HG03521 (cell line): ENCODE results near the gene PLA2G2E.
"Not testable (repeated sequence)": the region's sequence is repeated elsewhere in the genome, so short reads cannot be mapped to it uniquely, and the experiment has no call there.

Experiments used
- ATAC-seq: cut with Tn5 transposase; IDR thresholded peaks from one replicate; pipeline ENCODE4 v1.9.1; 2021; ENCODE audit warnings: mild to moderate bottlenecking, moderate library complexity; ENCODE audit not compliant: unreplicated experiment

Gene PLA2G2E

DNA sequence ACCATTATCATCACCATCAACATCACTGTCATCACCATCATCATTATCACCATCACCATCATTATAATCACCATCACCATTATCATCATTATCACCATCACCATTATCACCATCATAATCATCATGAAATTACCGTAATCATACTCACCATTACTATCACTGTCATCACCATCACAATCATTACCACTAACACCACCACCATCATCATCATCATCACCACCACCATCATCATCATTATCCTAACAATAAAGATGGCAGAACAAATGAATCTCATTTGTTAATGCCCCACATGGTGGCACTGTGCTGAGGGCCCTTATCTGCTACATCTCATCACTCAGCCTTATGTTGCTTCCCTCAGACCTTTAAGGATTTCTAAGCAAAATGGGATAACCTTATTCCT lies 9.4 kb upstream of the PLA2G2E start:
- ATAC-seq, result no peak

DNA sequence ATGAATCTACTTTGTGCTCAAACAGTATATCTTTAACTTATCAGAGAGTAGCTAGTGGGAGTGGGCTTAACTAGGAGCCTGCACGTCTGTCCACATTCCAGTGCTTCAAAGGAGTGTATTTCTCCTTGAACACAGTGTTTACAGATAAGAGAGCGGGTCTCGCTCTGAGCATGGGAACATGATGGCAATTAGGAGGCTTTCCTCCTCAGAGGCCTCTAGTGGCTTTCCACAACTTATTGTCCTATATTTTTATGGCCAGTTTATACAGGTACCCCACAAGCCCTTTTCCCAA lies 3.7 kb upstream of the PLA2G2E start:
- not testable (repeated sequence) for ATAC-seq

DNA sequence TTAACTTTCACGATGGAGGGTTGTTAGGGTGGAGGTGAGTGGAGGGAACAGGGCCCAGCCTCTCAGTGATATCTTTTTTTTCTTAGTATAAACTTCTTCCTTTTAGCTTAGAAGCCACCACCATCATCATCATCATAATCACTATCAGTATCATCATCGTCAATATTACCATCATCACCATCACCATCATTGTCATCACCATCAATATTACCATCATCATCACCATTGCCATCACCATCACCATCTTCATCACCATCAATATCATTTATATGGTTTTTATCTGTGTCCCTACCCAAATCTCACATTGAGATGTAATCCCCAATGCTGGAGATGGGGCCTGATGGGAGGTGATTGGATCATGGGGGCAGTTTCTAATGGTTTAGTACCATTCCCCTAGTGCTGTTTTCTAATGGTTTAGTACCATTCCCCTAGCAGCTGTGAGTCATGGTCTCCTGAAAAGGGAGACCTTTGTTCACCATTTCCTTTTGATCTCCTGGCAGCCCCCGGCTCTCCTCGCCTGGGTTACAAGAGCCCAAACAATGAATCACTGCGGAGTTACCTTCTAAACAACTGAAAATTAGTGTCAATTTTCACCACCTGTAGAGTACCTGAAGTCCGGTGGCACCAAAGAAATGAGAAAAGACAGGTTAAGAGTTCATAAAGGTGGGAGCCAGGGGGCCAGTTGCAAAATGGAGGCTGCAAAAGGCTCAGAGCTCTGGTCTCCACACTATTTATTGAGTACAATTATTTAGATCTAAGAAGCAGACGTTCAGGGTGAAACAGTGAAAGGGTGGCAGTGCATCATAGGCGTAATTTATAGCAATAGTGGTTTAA lies 3.1 kb upstream of the PLA2G2E start:
- ATAC-seq, result no peak

DNA sequence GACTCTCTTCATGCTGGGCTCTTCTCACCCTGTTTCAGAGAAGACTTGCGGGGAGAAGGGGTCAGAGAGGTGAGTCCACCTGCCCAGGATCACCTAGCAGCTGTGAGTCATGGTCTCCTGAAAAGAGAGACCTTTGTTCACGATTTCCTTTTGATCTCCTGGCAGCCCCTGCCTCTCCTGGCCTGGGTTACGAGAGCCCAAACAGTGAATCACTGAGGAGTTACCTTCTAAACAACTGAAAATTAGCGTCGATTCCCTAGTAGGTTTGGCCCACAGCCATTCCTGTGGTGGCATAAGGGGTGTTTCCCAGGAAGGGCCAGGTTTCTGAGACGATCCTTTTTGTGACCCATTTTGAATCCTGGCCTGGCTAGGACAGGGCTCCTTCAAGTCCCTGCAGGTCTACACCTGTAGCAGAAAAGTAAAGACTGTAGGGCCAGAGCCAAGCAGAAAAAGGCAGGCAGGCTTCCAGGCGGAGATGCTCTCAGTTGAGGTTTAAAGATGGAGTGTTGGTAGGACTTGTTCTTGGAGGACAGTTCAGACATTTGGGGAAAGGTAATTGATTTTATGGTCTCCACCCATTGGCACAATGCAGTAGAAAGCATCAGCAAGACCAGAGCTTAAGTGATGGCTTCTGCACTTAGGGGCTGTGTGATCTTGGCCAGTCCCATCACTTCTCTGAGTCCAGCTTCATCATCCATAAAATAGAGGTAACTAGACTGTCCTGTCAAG lies 2.1 kb upstream of the PLA2G2E start:
- no peak for ATAC-seq

DNA sequence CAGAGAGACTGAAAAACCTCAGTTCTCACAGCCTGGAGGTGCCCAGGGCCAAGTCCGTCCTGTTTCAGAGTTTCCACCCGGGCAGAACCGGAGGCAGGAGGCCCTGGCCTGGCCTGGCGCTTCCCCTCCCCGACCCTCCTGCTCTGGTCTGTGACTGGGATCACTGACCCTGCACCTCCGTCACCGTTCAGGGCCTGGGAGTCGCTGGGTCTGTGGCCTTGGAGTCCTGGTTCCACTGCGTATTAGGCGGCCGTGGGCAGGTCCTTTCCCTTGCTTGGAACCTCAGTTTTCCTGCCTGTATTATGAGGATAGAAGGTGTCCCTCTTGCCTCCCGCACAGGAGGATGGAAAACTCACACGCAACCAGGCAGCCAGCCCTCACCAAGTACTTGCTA lies 533 bp upstream of the PLA2G2E start:
- ATAC-seq, result no peak

DNA sequence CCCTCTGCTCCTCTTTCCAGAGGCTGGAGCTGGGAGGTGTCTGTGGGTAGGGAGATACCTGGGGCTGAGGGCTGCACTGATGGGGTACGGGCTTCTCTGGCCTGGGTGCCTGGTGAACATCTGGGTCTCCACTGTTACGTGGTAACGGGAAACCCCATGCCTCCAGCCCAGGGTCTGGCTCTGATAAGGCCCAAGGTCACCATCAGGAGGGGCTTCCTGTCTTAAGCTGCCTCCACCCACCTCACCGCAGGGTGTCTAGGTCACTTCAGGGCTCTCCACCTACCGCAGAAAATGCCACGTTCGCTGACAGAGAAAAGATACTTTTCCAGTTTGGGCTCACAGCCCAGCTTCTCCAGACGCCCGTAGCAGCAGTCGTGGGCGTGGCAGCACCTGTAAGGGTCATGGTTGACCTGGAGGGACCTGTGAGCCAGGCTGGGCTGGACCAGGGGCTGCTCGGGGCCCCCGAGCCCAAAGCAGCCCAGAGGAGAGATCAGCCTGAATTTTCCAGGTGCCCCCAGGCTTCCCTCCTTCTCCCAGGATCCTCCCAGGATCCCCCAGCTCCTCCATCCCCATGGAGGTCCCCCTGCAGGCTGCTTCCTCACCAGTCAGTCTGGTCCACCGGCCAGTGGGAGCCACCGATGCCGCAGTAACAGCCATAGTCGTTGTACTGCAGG lies 1.3 kb downstream of the PLA2G2E start:
- no peak for ATAC-seq

DNA sequence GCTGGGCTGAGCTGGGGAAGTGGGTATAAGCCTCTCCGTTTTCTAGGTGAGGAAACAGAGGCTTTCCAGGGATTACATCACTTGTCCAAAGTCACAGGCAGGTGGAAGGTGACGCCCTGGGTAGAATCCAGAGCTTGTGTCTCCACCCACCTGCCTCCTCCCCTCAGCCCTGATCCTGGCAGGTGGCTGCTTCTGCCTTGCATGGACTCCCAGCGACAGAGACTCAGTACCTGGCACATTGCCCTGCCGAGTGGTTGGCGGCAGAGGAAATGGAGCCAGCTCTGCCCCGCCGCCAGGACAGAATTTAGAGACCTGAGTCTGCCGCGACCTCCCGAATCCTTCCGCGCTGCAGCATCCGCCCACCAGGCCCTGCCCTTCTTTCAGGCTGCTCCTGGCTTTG lies 2.1 kb downstream of the PLA2G2E start:
- ATAC-seq, result no peak

DNA sequence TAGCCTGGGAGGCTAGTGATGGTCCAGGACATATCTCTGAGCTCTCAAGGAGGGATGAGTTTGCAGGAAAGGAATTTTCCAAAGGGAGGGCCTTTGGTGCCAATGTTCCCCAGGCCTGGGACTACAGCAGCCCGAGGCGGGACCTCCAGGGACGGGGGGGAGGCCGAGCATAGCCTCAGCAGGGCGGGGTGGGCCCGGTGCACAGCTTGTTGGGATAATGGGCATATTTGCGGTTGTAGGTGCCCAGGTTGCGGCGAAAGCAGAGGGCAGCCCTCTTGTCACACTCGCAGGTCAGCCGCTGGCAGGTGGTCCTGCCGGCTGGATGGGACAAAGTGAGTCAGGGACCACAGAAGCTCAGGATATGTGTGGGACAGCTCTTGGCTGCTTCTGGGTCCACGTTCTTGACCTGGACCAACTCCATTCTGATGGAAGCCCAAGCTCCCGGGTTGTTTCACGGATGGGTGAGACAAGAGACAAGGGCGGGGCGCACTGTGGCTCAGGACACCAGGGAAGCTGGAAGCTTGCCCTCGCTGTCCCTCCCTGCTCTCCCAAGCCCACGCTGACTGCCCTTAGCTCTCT lies 3.2 kb downstream of the PLA2G2E start:
- no peak for ATAC-seq

DNA sequence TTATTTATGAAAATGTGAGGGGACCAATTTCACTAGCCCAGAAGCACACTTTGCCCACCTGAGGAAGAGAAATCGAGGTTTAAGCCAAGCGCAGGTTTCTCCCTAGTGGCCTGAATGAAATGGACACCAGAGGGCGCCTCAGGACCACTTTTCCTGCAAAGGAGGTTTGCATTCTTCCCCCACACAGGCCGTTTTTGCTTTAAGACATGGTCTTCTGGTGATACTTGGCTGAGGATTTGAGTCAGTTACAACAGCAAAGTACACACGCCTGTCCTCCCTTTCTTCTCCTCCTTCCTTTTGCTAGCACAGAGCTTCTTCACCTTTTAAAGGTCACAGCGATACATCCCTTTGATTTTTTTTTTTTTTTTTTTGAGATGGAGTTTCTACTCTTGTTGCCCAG lies 5.4 kb downstream of the PLA2G2E start:
- no peak for ATAC-seq

DNA sequence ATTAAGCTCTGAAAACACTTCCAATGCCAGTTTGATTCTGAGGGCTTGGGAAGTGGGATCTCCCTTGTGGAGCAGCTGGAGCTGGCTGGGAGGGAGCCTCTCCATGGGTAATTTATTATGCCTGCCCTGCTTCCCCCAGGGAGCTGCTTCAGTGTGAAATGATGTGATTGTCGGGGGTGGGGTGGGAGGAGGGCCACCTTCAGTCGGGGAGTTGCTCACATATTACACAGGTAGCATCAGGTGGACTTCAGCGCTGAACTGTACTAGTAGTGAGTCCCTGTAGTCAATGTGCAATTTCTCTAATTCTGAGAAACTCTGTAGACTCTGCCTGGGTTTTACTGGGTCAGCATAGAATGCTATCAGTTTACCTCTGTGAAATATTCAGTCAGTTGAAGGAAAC lies 12.8 kb downstream of the PLA2G2E start:
- ATAC-seq, result no peak

DNA sequence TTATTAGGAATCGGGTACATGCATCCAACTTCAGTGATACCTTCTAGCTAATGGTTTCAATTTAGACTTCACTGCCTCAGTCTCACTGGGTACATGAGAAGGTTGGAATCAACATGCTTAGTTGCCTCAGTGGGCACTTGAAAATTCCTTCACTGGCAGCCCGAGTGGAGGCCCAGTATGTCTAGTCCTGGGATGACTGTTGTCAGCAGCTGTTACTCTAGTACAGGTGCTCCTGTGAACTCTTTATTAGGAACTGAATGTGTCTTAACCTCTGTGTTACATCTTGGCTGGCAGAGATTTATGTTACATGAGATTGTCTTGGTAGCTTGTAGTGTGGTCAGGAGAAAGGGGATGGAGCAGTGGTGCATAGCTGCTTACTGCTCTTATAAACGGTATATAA lies 13.4 kb downstream of the PLA2G2E start:
- ATAC-seq, result no peak

DNA sequence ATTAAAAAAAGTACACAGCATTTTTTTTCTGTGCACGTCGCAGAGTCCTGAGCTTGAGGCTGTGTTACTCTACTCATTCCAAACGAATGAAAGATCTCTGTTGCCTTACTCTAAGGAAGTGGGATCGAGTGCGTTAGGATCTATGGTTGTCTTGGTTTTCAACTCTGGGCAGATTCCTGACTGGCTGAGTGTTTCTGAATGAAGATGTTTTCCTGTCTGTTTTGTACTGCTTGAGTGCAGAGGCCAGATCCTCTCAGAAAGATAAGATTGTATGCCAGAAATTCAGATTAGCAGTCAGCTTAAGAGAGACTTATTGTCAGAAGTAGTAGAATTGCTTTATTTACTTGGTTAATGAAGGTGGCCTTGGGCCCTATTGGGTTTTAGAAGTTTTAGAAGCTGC lies 14.0 kb downstream of the PLA2G2E start:
- no peak for ATAC-seq

DNA sequence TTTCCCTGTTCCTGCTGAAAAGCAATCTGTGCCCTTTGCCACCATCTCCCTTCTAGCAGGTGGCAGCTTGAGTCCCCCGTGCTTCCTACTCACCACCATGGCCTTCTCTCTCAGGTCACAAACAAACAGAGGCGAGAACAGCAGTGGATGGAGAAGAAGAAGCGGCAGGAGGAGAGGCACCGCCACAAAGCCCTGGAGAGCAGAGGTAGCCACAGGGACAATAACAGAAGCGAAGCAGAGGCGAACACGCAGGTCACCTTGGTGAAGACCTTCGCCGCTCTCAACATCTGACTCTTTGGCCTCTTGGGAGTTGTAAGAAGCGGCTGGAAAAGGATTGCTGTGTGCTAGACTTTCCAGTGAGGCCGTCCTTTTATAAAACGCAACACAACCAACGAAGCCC lies 16.0 kb downstream of the PLA2G2E start:
- no peak for ATAC-seq

DNA sequence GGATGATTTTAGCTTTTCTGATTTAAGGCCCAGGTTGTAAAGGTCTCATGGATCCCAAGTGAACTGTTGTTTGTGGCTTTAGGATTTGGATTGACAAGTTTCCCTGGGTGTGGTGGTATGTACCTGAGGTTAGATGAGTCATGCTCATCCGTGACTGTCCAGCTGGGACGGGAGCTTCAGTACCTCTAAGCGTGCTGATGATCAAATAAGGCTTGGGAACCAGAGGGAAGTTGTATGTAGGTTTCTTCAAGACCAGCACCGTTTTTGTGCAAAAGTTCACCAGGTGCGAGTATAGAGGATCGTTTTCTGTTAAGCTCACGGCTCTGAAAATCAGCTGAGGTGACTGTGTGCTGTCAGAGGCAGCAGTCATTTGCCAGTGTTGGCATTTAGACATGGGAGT lies 19.8 kb downstream of the PLA2G2E start:
- ATAC-seq, result no peak

DNA sequence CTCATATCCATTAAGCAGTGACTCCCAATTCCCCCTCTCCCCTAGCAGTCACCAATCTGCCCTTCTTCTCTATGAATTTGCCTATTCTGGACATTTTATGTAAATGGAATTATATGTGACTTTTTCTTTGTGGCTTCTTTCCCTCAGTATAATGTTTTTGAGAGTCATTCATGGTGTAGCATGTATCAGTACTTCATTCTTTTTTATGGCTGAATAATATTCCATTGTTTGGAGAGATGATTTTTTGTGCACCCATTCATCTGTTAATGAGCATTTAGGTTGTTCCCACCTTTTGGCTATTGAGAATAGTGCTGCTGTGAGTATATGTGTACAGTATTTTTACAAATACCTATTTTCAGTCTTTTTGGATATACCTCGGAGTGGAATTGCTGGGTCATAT lies 21.8 kb downstream of the PLA2G2E start:
- no peak for ATAC-seq

DNA sequence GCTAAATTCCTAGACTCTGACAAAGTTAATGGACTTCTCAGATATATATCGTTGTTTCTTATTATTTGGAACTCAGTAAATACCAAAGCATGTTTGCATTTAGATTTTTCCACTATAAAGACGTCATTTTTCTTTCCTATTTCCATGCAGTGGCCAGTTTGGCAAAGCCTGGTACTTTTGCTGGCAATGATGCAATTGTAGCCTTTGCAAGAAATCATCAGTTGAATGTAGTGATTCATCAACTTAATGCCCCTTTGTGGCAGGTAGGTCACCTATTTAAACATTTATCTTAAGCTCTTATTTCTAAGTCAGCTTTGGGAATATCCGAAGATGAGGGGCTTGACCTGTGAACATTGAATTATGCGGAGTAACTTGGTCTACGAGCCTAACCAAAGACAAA lies 29.2 kb downstream of the PLA2G2E start:
- no peak for ATAC-seq

DNA sequence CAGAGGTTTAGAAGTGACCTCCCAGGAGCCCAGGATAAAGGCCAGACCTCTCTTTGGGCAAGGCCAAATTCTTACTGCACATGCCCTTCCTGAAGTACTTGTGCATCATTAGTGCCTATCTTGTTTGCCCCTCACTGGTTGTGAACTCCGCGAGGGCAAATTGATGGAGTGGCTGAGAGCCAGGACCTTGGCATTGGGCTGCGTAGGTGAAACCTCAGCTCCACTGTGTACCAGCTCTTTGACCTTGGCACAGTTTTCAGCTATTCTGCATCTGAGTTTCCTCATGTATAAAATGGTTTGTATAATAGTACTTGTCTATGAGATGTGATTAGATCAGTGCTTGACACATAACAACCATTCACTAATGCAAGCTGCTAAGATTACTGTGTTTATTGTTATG lies 29.7 kb downstream of the PLA2G2E start:
- no peak for ATAC-seq

DNA sequence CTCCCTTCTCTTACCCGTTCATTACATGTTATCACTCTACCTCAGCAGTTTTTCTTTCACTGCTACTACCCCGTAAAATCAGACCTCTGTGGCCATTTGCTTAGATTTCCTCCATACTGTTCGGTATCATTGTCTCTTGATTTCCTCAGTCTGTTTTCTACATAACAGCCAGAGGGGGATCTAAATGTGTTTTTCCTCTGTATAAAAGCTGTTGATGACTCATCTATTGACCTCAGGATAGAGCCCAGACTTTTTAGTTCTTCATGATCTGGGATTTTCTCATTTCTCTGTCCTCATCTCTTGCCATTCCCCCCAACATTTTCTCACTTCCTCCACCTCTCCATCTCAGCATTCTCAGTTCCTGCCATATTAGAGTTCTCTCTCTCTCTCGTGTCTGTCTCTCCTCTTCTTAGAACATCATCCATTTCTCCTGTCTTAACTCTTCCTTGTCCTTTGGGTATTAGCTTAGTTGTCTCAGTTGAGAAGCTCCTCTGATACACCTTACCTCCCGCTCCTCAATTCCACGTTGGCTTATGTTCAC lies 30.7 kb downstream of the PLA2G2E start:
- ATAC-seq, result no peak

DNA sequence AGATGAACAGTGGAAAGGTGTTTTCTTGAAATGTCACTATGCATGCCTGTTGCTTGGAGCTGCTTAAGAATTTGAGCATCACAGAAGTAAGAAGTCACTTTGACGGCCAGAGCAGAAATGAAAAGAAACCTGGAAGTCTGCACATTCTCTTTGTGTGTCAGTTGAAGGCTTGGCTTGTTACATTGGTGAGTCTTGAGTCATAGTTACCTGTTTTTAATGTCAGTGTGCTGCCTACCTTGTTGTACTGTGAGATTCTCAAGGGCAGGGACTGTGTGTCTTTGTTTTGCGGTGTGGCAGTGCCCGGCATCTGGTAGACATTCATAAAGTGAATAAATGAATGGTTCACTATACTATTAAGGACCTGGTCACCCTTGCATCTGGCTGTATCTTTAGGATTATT lies 31.3 kb downstream of the PLA2G2E start:
- ATAC-seq, result no peak

DNA sequence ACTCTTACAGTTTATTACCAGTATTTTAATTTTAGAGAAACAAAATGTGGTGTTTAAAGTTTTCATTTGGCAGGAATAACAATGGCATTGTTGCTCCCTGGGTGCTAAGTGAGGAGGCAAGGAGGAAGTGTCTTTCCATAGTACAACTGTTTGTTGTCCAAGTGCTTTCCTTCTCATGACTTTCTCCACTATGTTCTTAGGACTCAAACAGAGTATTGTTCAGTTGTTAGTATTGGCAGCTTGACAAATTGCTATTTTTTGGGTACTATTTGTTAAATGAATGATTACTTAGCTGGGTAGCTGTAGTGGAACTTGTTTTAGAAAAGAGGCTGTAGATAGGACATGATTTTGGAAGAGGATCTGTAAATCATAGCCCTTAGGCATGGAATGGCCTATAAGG lies 33.8 kb downstream of the PLA2G2E start:
- no peak for ATAC-seq

DNA sequence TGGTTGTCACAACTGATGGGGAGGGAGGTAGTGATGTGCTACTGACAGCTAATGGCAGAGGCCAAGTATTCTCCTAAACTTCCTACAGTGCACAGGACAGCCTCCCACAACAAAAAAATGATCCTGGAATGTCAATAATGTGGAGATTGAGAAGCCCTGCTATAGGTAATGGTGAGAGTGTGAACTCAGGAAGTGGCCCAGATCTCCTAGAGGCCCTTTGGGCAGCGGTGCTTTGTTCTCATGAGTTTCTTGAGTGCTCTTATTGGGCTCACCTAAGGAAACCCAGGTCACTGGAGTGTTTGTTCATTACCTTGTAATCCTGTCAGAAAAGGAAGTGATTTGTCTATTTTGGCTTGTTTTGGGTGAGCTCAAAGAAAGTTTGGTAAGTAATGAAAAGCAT lies 35.3 kb downstream of the PLA2G2E start:
- no peak for ATAC-seq

DNA sequence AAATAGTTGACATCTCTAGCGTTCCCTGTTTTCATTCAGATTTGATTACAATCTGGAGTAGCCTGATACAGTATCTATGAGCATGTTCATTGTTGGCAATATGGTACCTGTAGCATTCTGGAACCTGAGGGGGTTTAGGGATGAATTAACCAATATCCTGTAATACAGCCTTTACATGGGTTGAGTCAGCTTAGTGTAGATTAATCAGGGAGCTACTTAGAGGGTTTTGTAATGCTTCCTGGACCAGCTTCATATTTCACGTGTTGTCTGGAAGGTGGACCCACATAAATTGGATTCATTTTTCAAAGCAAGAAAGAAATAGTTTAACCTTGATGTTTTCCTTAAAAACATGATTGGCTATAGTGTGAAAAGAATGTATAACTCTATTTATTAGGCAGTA lies 37.6 kb downstream of the PLA2G2E start:
- ATAC-seq, result no peak
